CD4-positive, alpha-beta T cell (primary cell): ENCODE measurements around the gene STARD13. TPM values are rescaled to one million over a fixed set of nuclear protein-coding genes. Genes with fewer than 3 reads are reported as not detected.
"Not testable (repeated sequence)": the region's sequence is repeated elsewhere in the genome, so short reads cannot be mapped to it uniquely, and the experiment has no call there.

Source experiments
- ATAC-seq: fragments of 200-7000 bp; cut with Tn5 transposase; one replicate; pipeline ENCODE4 v1.10.0; 2022; ENCODE audit warnings: mild to moderate bottlenecking; ENCODE audit not compliant: poor library complexity
- CTCF ChIA-PET: fragments of 350-600 bp; sonication (Branson Sonifier 250); formaldehyde crosslinking; loops from one replicate; lab custom pipeline; 2021; ENCODE audit warnings: antibody characterized with exemption, inconsistent platforms; lab: Charles Lee
- POLR2A ChIA-PET: fragments of 350-600 bp; sonication (Branson Sonifier 250); formaldehyde crosslinking; loops from one replicate; lab custom pipeline; 2021; ENCODE audit warnings: antibody characterized with exemption, inconsistent platforms; lab: Charles Lee
- DNase-seq, 14 experiments: peaks; one replicate each; pipeline ENCODE4 v3.0.0-alpha.2; 2013 to 2020; ENCODE audit warnings: mixed read lengths in 2 of 14
- H3K27ac ChIP-seq, 2 donors: one replicate each; pipeline versions ENCODE4 v1.5.1 to v1.7.0; 2013; ENCODE audit warnings: low read length in 2 of 2, low read depth in 1 of 2, mild to moderate bottlenecking in 1 of 2
- H3K27me3 ChIP-seq, 2 experiments: 1 replicate in 1 of 2; 2 replicates in 1 of 2; pipeline versions ENCODE4 v1.6.1 to v1.7.0; 2013; ENCODE audit warnings: low read length in 2 of 2, control low read depth in 1 of 2, mild to moderate bottlenecking in 1 of 2, moderate library complexity in 1 of 2; ENCODE audit not compliant: insufficient read depth in 2 of 2, control insufficient read depth in 1 of 2
- H3K36me3 ChIP-seq: one replicate; pipeline ENCODE4 v1.6.1; 2013; ENCODE audit warnings: low read length, control low read depth; ENCODE audit not compliant: insufficient read depth
- H3K4me1 ChIP-seq: one replicate; pipeline ENCODE4 v1.6.1; 2013; ENCODE audit warnings: low read length, control low read depth; ENCODE audit not compliant: insufficient read depth
- H3K4me3 ChIP-seq: one replicate; pipeline ENCODE4 v1.5.1; 2013; ENCODE audit warnings: mild to moderate bottlenecking, low read length, moderate library complexity
- H3K9me3 ChIP-seq, 2 experiments: 1 replicate in 1 of 2; 2 replicates in 1 of 2; pipeline versions ENCODE4 v1.6.1 to v1.7.0; 2013; ENCODE audit warnings: low read length in 2 of 2, mild to moderate bottlenecking in 2 of 2, control low read depth in 1 of 2, moderate library complexity in 1 of 2; ENCODE audit not compliant: control insufficient read depth in 1 of 2, insufficient read depth in 1 of 2
- H3K27ac Mint-ChIP-seq: one replicate; pipeline ENCODE4 v1.8.0; 2020; ENCODE audit warnings: mixed read lengths
- H3K27me3 Mint-ChIP-seq: one replicate; pipeline ENCODE4 v1.8.0; 2021; ENCODE audit warnings: mixed read lengths
- H3K36me3 Mint-ChIP-seq: one replicate; pipeline ENCODE4 v1.8.0; 2021; ENCODE audit warnings: low read depth, mixed read lengths
- H3K4me1 Mint-ChIP-seq: one replicate; pipeline ENCODE4 v1.8.0; 2021; ENCODE audit warnings: low read depth, mixed read lengths
- H3K4me3 Mint-ChIP-seq: one replicate; pipeline ENCODE4 v1.8.0; 2020; ENCODE audit warnings: mild to moderate bottlenecking, mixed read lengths
- H3K9me3 Mint-ChIP-seq: one replicate; pipeline ENCODE4 v1.8.0; 2020; ENCODE audit warnings: mixed read lengths
- intact Hi-C, 2 experiments: fragments of 100-400 bp; cut with DNase I in 1 of 2; cut with micrococcal nuclease in 1 of 2; formaldehyde crosslinking; loops; one replicate each; pipeline versions ENCODE4 v1.15.1 to v1.9.0; 2023 to 2025; cut with DNase I, micrococcal nuclease
- total RNA-seq, 174 experiments: library from RNA in 2 of 174; stranded (reverse) in 2 of 174; gene quantifications; one replicate each; pipeline ENCODE4 v1.2.3 and lab custom pipeline; 2021 to 2026
- TF ChIP-seq, protein P1 (sequence below): fragments of 200-600 bp; IDR thresholded peaks from one replicate; pipeline ENCODE4 v1.8.0; 2022; ENCODE audit warnings: antibody characterized with exemption, mild to moderate bottlenecking

STARD13 gene
- total RNA-seq, 2 experiments from 2014 or later, result not detected

DNA sequence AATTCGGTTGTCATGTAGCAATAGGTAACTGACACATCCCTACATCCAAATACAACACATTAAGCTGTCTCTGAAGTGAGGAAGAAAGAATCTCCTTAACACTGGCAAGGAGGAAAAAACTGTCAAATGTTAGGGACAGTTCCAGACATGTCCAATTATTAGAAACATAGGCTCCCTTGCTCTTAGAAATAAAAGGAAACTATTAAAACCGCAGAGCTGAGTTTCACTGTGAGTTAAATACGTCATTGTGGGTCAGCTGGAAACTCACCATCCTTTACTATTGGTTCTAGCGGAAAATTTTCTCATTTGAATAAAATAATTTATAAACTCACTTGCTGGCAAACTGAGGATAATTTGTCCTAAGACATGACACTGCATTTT is 40.7 kb downstream of the STARD13 start:
- TF ChIP-seq, protein P1, sequence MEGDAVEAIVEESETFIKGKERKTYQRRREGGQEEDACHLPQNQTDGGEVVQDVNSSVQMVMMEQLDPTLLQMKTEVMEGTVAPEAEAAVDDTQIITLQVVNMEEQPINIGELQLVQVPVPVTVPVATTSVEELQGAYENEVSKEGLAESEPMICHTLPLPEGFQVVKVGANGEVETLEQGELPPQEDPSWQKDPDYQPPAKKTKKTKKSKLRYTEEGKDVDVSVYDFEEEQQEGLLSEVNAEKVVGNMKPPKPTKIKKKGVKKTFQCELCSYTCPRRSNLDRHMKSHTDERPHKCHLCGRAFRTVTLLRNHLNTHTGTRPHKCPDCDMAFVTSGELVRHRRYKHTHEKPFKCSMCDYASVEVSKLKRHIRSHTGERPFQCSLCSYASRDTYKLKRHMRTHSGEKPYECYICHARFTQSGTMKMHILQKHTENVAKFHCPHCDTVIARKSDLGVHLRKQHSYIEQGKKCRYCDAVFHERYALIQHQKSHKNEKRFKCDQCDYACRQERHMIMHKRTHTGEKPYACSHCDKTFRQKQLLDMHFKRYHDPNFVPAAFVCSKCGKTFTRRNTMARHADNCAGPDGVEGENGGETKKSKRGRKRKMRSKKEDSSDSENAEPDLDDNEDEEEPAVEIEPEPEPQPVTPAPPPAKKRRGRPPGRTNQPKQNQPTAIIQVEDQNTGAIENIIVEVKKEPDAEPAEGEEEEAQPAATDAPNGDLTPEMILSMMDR, result no peak
- H3K27ac Mint-ChIP-seq, result no peak overlapping the region
- intact Hi-C loops, result no loop called here
- H3K9me3 Mint-ChIP-seq, result peaks cover 2% of the 10 kb centered on the region
- no peaks in the 10 kb centered on the region for H3K36me3 Mint-ChIP-seq
- H3K4me1 ChIP-seq, result no peaks in the 10 kb centered on the region
- DNase-seq, result no peak
- no peak overlapping the region for H3K4me3 ChIP-seq
- ChIA-PET POLR2A (no interaction called here), CTCF (no interaction called here)
- H3K27ac ChIP-seq, result no peak overlapping the region
- peaks cover 0 to 8% of the 10 kb centered on the region in 2 experiments for H3K9me3 ChIP-seq
- H3K4me1 Mint-ChIP-seq, result no peaks in the 10 kb centered on the region
- no peaks in the 10 kb centered on the region for H3K36me3 ChIP-seq
- ATAC-seq, result no peak
- H3K4me3 Mint-ChIP-seq, result no peak overlapping the region
- H3K27me3 ChIP-seq, result no peaks in the 10 kb centered on the region
- H3K27me3 Mint-ChIP-seq, result peaks cover 11% of the 10 kb centered on the region

DNA sequence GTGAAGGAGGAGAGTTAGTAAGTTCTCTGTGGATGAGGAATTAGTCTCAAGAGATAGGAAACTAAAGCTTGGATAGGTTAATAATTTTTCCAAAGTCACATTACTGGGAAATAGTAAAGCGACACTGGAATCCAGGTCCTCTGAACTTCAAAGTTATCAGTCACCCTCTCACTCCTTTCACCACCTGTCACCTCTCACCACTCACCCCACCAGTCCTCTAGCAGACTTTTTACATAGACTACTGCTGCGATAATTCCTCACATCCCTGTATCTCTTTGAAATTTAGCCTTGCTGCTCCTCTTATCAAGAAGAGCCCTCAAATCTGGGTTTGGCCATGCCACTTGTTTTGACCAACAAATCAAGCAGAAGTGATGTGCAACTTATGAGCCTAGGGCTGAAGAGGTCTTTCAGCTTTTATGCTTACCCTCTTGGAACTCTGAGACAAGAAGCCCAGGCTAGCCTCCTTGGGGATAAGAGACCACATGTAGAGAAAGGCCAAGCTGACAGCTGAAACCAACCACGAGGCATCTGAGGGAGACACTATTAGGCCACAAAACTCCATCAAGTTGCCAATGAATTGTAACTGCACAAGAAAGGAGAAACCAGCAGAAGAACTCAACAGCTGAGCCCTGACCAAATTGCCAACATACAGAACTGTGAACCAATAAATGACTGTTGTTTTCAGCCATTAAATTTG is 41.2 kb downstream of the STARD13 start:
- TF ChIP-seq, protein P1, result no peak
- CTCF ChIA-PET, result no interaction called here
- Histone ChIP-seq H3K4me1 (no peaks in the 10 kb centered on the region), H3K27ac (no peak overlapping the region), H3K36me3 (no peaks in the 10 kb centered on the region), H3K9me3 (peaks cover 0 to 8% of the 10 kb centered on the region in 2 experiments), H3K27me3 (no peaks in the 10 kb centered on the region), H3K4me3 (no peak overlapping the region)
- POLR2A ChIA-PET, result no interaction called here
- Mint-ChIP-seq H3K4me3 (no peak overlapping the region), H3K9me3 (peaks cover 4% of the 10 kb centered on the region), H3K27me3 (peaks cover 15% of the 10 kb centered on the region), H3K36me3 (no peaks in the 10 kb centered on the region), H3K27ac (no peak overlapping the region), H3K4me1 (no peaks in the 10 kb centered on the region)
- DNase-seq (no peak), ATAC-seq (no peak)
- intact Hi-C loops, result no loop called here

DNA sequence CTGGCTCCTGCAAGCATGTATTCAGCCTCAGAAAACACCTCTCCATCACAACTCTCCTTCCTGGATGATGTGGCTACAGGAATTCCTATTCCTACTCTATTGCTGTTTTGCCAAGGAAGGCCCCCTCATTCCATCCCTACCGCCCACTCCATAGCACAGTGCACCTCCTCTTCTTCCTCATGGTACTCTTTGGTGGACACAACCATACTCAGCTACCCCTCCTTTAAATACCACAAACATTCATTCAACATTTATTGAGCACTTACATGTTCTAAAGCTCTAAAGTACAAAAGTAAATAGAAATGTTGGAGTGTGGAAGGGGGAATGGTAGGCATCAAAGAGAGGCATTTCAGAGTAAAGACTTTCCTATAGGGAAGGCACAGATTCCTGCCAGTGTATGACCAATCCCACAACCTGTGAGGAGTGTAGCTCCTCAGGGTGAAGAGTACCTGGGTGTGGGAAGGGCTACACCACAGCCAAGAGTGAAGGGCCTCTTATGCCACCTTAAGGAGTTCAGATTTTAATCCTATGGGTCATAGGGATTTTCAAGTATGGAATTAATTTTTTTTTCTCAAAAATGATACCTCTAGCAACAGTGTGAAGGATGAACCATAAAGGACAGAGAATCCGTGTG is 42.5 kb downstream of the STARD13 start:
- Histone ChIP-seq H3K27me3 (no peaks in the 10 kb centered on the region), H3K9me3 (peaks cover 0 to 8% of the 10 kb centered on the region in 2 experiments), H3K36me3 (no peaks in the 10 kb centered on the region), H3K4me1 (no peaks in the 10 kb centered on the region), H3K4me3 (no peak overlapping the region), H3K27ac (no peak overlapping the region)
- ChIA-PET CTCF (no interaction called here), POLR2A (no interaction called here)
- H3K27me3 Mint-ChIP-seq, result peaks cover 16% of the 10 kb centered on the region
- no peaks in the 10 kb centered on the region for H3K4me1 Mint-ChIP-seq
- peaks cover 4% of the 10 kb centered on the region for H3K9me3 Mint-ChIP-seq
- no peak overlapping the region for H3K27ac Mint-ChIP-seq
- H3K4me3 Mint-ChIP-seq, result no peak overlapping the region
- DNase-seq (no peak), ATAC-seq (no peak)
- intact Hi-C loops, result no loop called here
- TF ChIP-seq, protein P1, result no peak
- no peaks in the 10 kb centered on the region for H3K36me3 Mint-ChIP-seq

DNA sequence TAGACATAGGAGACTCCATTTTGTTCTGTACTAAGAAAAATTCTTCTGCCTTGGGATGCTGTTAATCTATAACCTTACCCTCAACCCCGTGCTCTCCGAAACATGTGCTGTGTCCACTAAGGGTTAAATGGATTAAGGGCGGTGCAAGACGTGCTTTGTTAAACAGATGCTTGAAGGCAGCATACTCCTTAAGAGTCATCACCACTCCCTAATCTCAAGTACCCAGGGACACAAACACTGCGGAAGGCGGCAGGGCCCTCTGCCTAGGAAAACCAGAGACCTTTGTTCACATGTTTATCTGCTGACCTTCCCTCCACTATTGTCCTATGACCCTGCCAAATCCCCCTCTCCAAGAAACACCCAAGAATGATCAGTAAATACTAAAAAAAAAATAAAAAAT is 43.2 kb downstream of the STARD13 start:
- H3K36me3 Mint-ChIP-seq, H3K4me3 Mint-ChIP-seq, H3K9me3 Mint-ChIP-seq, ATAC-seq, H3K27me3 ChIP-seq, H3K27ac Mint-ChIP-seq, POLR2A ChIA-PET, H3K4me3 ChIP-seq, intact Hi-C loops, H3K27ac ChIP-seq, H3K4me1 ChIP-seq, H3K36me3 ChIP-seq, DNase-seq, H3K4me1 Mint-ChIP-seq, CTCF ChIA-PET, H3K9me3 ChIP-seq: not testable (repeated sequence)
- H3K27me3 Mint-ChIP-seq, result peaks cover 16% of the 10 kb centered on the region
